OCI-LY1 (cell line): ENCODE results near the gene CXXC5.

Source experiments
- CTCF ChIP-seq: fragments of 200-600 bp; sonication (generic), shearing (Covaris generic); IDR thresholded peaks from 2 replicates; pipeline ENCODE4 v1.5.1; 2017; ENCODE audit warnings: mild to moderate bottlenecking, antibody characterized with exemption, low read length, moderate library complexity, mixed read lengths
- EZH2 ChIP-seq: fragments of 200-600 bp; sonication (generic), shearing (Covaris generic); IDR thresholded peaks from 2 replicates; pipeline ENCODE4 v1.8.0; 2017; ENCODE audit warnings: borderline replicate concordance, mixed run types, mild to moderate bottlenecking, antibody characterized with exemption, low read length, moderate library complexity, mixed read lengths

GRCh38 chr5:139702548-139702947 lies 54.4 kb downstream of the CXXC5 start:
- TF ChIP-seq CTCF (no peak), EZH2 (no peak)
